ENCODE measurements around the gene ATP6V1F.
"Not testable (repeated sequence)": the region's sequence is repeated elsewhere in the genome, so short reads cannot be mapped to it uniquely, and the experiment has no call there.

Gene ATP6V1F

GRCh38 chr7:128904381-128905197 lies 41.9 kb downstream of the ATP6V1F start:
- DNase-seq: peak; percentile 1

GRCh38 chr7:128906001-128906765 lies 43.5 kb downstream of the ATP6V1F start:
- DNase-seq: no peak

DNA sequence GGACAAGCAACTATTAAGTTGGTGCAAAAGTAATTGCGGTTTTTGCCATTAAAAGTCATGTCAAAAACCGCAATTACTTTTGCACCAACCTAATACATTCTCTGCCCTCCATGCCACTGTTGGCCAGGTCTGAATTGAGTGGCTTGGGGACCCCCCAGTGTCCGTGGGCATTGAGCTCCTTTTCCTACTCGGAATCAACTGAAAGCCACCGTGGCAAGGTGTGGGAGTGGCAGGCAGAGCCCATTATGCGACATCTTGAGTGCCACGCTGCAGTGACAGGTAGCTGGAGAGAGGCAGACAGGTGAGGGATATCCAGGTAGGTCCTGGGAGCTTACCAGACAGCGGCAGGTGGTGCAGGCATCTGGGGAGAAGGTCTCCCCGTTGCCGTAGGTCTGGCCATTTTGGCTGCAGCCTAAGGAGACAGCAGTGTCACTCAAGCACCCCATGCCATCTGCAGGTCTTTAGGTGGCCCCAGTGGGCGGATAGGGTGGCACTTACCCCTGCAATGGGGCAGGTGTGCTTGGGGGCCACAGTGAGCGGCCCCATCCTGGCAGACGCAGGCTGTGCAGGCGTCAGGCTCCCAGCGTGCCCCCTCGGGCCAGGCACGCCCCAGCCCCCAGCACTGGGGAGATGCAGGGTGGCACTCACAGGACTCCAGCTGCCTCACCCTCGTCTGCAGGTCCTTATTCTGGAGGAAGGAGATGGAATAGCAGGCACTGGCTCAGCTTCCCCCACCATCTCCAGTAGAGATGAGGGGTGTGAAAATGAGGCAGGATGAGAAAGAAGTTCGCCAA lies 44.3 kb downstream of the ATP6V1F start:
- DNase-seq: no peak

- no peak for DNase-seq
Observed at GRCh38 chr7:128908750-128909624, 46.3 kb downstream of the ATP6V1F start.

GRCh38 chr7:128909625-128910568 lies 47.2 kb downstream of the ATP6V1F start:
- no peak for DNase-seq

DNA sequence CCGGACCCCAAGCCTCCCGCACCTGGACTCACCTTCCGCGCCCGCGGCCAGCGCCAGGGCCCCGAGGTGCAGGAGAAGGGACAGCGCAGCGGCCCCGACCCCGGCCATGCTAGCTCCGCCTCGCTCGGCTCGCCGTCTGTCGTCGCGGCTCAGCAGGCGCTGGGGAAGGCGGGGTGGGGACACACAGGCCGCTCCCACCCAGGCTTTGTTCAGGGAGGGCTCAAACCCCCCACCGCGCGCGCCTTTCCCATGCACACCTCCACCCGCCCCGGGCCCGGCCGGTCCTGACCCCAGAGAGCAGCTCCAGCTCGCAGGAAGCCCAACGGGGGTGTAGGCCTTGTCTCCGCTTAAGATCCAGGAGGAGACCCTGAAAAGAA lies 47.9 kb downstream of the ATP6V1F start, which contains the start of gene KCP:
KCP (minus strand) TSS at position 141 of the 377 bp plus-strand sequence; CDS start at position 108, 33 bp downstream.
- no peak for DNase-seq

- DNase-seq: no peak
Observed at GRCh38 chr7:128911423-128912031, 48.9 kb downstream of the ATP6V1F start.

- no peak for DNase-seq
Observed at GRCh38 chr7:128912281-128912680, 49.6 kb downstream of the ATP6V1F start.

- not testable (repeated sequence) for DNase-seq
Observed at GRCh38 chr7:128912709-128913495, 50.2 kb downstream of the ATP6V1F start.

DNA sequence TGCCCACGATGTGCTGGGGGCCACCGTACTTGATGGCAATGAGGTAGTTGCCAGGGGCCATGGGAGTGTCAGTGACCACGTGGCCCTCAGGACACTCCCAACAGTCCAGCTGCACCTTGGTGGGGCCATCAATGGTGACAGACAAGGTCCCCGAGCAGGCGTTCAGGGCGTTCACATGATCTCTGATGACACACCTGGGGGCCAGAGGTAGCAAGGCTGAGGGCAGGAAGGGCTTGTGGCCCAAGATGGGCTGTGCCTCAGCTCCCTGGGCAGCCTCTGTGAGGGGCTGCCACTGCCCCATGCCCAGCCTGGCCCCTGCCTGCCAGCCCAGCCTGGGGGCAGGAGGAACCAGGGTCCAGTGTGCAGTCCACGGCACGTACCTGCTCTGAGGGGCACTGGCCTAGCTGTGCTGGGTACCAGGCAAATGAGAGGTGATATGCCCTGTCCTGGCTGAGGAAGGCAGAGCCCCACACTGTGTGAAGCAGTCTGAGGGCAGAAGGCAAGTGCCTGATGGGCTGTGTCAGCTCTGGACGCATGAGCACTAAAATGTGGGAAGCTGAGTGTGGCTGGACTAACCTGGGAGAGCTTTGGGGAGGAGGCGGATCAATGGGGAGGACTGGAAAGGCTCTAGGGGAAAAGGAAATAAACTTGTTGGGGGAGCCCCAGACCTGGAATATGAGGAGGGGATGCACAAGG lies 51.4 kb downstream of the ATP6V1F start:
- no peak for DNase-seq

- no peak for DNase-seq
Observed at GRCh38 chr7:128914566-128915151, 52.0 kb downstream of the ATP6V1F start.

DNA sequence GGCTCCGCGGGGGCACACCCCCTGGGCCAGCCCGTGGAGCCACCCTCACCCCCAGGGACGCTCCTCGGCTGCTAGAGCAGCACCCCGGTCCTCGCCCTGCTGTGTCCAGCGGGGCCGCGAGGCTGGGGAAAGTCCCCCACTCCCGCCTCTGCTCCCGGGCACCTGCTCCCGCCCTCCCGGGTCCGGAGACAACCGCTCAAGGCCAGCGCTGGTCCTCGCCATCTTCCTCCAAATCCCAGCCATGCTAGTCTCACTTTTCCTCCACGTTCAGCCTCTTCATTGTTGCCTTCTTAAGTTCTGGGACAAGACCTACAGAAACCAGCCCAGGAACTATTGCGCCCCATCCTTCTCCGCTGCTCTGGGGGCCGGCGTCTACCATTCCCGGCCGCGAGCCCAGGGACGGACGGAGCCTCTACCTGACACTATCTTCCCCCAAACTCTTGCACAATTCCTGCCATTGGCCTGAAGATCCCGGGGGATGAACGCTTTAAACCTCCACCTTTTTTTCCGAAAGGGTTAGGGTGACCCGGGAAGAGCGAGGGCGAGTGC lies 52.7 kb downstream of the ATP6V1F start:
- no peak for DNase-seq
